ENCODE results near the gene RPLP1. TPM values are rescaled to one million over a fixed set of nuclear protein-coding genes. Genes with fewer than 3 reads are reported as not detected.

The RPLP1 gene
- 100 to 1,000 TPM; 444 to 515 TPM for total RNA-seq

GRCh38 chr15:69452692-69453521 is at the start of gene RPLP1:
TSS of gene RPLP1 (plus strand) at chr15:69452818. CDS start at chr15:69452949, 131 bp downstream.
- TF ChIP-seq CTCF (IDR thresholded peaks at IDR 0.05), result no peak
- Histone ChIP-seq H3K27me3 (replicated peaks; ENCODE audit: insufficient read depth) (no peaks in the 10 kb centered on the region), H3K36me3 (peaks cover 14% of the 10 kb centered on the region), H3K9me3 (no peaks in the 10 kb centered on the region), H3K27ac (peak within 1 kb of the TSS; percentile 94 to 97), H3K4me1 (ENCODE audit: control insufficient read depth in 1 of 2, low read depth in 2 of 2) (peaks cover 17 to 26% of the 10 kb centered on the region in 2 donors), H3K4me3 (peak within 1 kb of the TSS; percentile 97)
- peak; percentile 82 for ATAC-seq (ENCODE audit: insufficient number of reproducible peaks, low FRiP score, low read depth)
- peak; percentile 81 for DNase-seq (ENCODE audit: low spot score)

GRCh38 chr15:69403594-69403993 is 49.0 kb upstream of the RPLP1 start:
- H3K4me3 ChIP-seq, result no peak overlapping the region
- TF ChIP-seq CTCF (IDR thresholded peaks at IDR 0.05), result no peak
- DNase-seq (ENCODE audit: low spot score) (no peak), ATAC-seq (ENCODE audit: insufficient number of reproducible peaks, low FRiP score, low read depth) (no peak)
- no peaks in the 10 kb centered on the region for H3K4me1 ChIP-seq (ENCODE audit: control insufficient read depth in 1 of 2, low read depth in 2 of 2)
- no peak overlapping the region for H3K27ac ChIP-seq
- no peaks in the 10 kb centered on the region for H3K9me3 ChIP-seq
- H3K27me3 ChIP-seq (replicated peaks; ENCODE audit: insufficient read depth), result no peaks in the 10 kb centered on the region
- no peaks in the 10 kb centered on the region for H3K36me3 ChIP-seq

- Histone ChIP-seq H3K27me3 (replicated peaks; ENCODE audit: insufficient read depth) (no peaks in the 10 kb centered on the region), H3K9me3 (no peaks in the 10 kb centered on the region), H3K4me3 (no peak overlapping the region), H3K4me1 (ENCODE audit: control insufficient read depth in 1 of 2, low read depth in 2 of 2) (peaks cover 0 to 7% of the 10 kb centered on the region in 2 donors), H3K27ac (no peak overlapping the region), H3K36me3 (no peaks in the 10 kb centered on the region)
- no peak for TF ChIP-seq CTCF (IDR thresholded peaks at IDR 0.05)
- ATAC-seq (ENCODE audit: insufficient number of reproducible peaks, low FRiP score, low read depth) (no peak), DNase-seq (ENCODE audit: low spot score) (no peak)
Observed at GRCh38 chr15:69405110-69405509, 47.5 kb upstream of the RPLP1 start.

GRCh38 chr15:69407719-69408400 is 44.8 kb upstream of the RPLP1 start:
- Histone ChIP-seq H3K4me1 (ENCODE audit: control insufficient read depth in 1 of 2, low read depth in 2 of 2) (peaks cover 0 to 35% of the 10 kb centered on the region in 2 donors), H3K36me3 (no peaks in the 10 kb centered on the region), H3K4me3 (no peak overlapping the region), H3K27ac (no peak overlapping the region), H3K9me3 (no peaks in the 10 kb centered on the region), H3K27me3 (replicated peaks; ENCODE audit: insufficient read depth) (no peaks in the 10 kb centered on the region)
- no peak for TF ChIP-seq CTCF (IDR thresholded peaks at IDR 0.05)
- ATAC-seq (ENCODE audit: insufficient number of reproducible peaks, low FRiP score, low read depth), result no peak
- no peak for DNase-seq (ENCODE audit: low spot score)

- H3K36me3 ChIP-seq, result no peaks in the 10 kb centered on the region
- no peaks in the 10 kb centered on the region for H3K9me3 ChIP-seq
- TF ChIP-seq CTCF (IDR thresholded peaks at IDR 0.05), result no peak
- no peak overlapping the region for H3K27ac ChIP-seq
- DNase-seq (ENCODE audit: low spot score) (no peak), ATAC-seq (ENCODE audit: insufficient number of reproducible peaks, low FRiP score, low read depth) (no peak)
- H3K27me3 ChIP-seq (replicated peaks; ENCODE audit: insufficient read depth), result no peaks in the 10 kb centered on the region
- peaks cover 0 to 44% of the 10 kb centered on the region in 2 donors for H3K4me1 ChIP-seq (ENCODE audit: control insufficient read depth in 1 of 2, low read depth in 2 of 2)
- no peak overlapping the region for H3K4me3 ChIP-seq
Observed at GRCh38 chr15:69408841-69409240, 43.8 kb upstream of the RPLP1 start.

All from thoracic aorta (tissue), 2 donors.